HCT116 (cell line): ENCODE measurements around the gene RAB3C. TPM values are rescaled to one million over a fixed set of nuclear protein-coding genes. Genes with fewer than 3 reads are reported as not detected.

Source experiments
- ATAC-seq: fragments of 200-7000 bp; cut with Tn5 transposase; 2 replicates; pipeline ENCODE4 v1.9.1; 2020; ENCODE audit warnings: mild to moderate bottlenecking, moderate library complexity
- BruUV-seq: library from RNA; stranded (reverse); fragments of 400-500 nt; replicated peaks from 2 replicates; lab custom pipeline; 2021; lab: Mats Ljungman, UMichigan
- CTCF ChIA-PET: fragments of 300-600 bp; sonication (Branson Sonifier 250); formaldehyde crosslinking; loops from one replicate; lab custom pipeline; 2021; ENCODE audit warnings: antibody characterized with exemption; lab: Charles Lee
- POLR2A ChIA-PET: fragments of 300-600, 350-600 bp; sonication (Branson Sonifier 250); formaldehyde crosslinking; loops from one replicate; lab custom pipeline; 2021; ENCODE audit warnings: antibody characterized with exemption; lab: Charles Lee
- RAD21 ChIA-PET, 2 experiments: fragments of 300-600 bp; sonication (Branson Sonifier 250); formaldehyde crosslinking; loops; one replicate each; lab custom pipeline; 2023; ENCODE audit warnings: low total read pairs in 2 of 2; ENCODE audit not compliant: uncharacterized antibody in 2 of 2, unreplicated experiment in 2 of 2, low non-redundant PET in 1 of 2; lab: Charles Lee
- DNase-seq: peaks from one replicate; pipeline ENCODE4 v3.0.0-alpha.2; 2010; ENCODE audit warnings: low read depth, low spot score
- H2AFZ ChIP-seq: fragments of 200-600 bp; shearing (Covaris generic), sonication (generic); 2 replicates; pipeline ENCODE4 v1.6.1; 2017; ENCODE audit warnings: low read depth, mixed run types, mixed read lengths, antibody characterized with exemption, low read length; ENCODE audit not compliant: poor library complexity, severe bottlenecking
- H3K27ac ChIP-seq: 2 replicates; pipeline ENCODE4 v1.5.1; 2012; ENCODE audit warnings: low read depth, low read length
- H3K27me3 ChIP-seq: fragments of 200-600 bp; sonication (generic); 2 replicates; pipeline ENCODE4 v1.6.1; 2016; ENCODE audit warnings: mixed run types, low read length, mixed read lengths; ENCODE audit not compliant: insufficient read depth
- H3K36me3 ChIP-seq, 2 experiments: fragments of 200-500 bp in 1 of 2; fragments of 200-600 bp in 1 of 2; sonication (Bioruptor generic) in 1 of 2; sonication (generic) in 1 of 2; 2 replicates each; pipeline versions ENCODE4 v1.5.1 to v1.6.1; 2014 to 2016; ENCODE audit warnings: low read length in 2 of 2, inconsistent platforms in 1 of 2, mixed read lengths in 1 of 2, mixed run types in 1 of 2; ENCODE audit not compliant: insufficient read depth in 2 of 2, control insufficient read depth in 1 of 2
- H3K4me1 ChIP-seq, 2 experiments: fragments of 200-600 bp in 1 of 2; sonication (generic) in 1 of 2; 2 replicates each; pipeline versions ENCODE4 v1.5.1 to v1.6.1; 2012 to 2017; ENCODE audit warnings: low read length in 2 of 2, inconsistent platforms in 1 of 2, mild to moderate bottlenecking in 1 of 2, mixed read lengths in 1 of 2, mixed run types in 1 of 2, moderate library complexity in 1 of 2; ENCODE audit not compliant: insufficient read depth in 2 of 2, control insufficient read depth in 1 of 2
- H3K4me2 ChIP-seq: fragments of 200-600 bp; sonication (generic); 2 replicates; pipeline ENCODE4 v1.6.1; 2017; ENCODE audit warnings: mixed run types, low read length, mixed read lengths
- H3K4me3 ChIP-seq, 2 experiments: fragments of 200-600 bp in 1 of 2; sonication (generic) in 1 of 2; replicated peaks in 1 of 2; 2 replicates each; pipeline ENCODE4 v1.5.1; 2011 to 2016; ENCODE audit warnings: low read length in 2 of 2, control low read depth in 1 of 2, low read depth in 1 of 2, mild to moderate bottlenecking in 1 of 2, mixed read lengths in 1 of 2, mixed run types in 1 of 2
- H3K79me2 ChIP-seq: fragments of 200-600 bp; sonication (generic); 2 replicates; pipeline ENCODE4 v1.6.1; 2017; ENCODE audit warnings: mild to moderate bottlenecking, mixed run types, low read length, moderate library complexity, mixed read lengths; ENCODE audit not compliant: insufficient read depth
- H3K9ac ChIP-seq: fragments of 200-600 bp; sonication (generic); 2 replicates; pipeline ENCODE4 v1.6.1; 2016; ENCODE audit warnings: low read length, mixed read lengths
- H3K9me2 ChIP-seq: fragments of 200-600 bp; sonication (generic), shearing (Covaris generic); 2 replicates; pipeline ENCODE4 v1.6.1; 2017; ENCODE audit warnings: mixed run types, mild to moderate bottlenecking, moderate library complexity; ENCODE audit not compliant: insufficient read depth
- H3K9me3 ChIP-seq, 2 experiments: fragments of 200-500 bp in 1 of 2; fragments of 200-600 bp in 1 of 2; sonication (Bioruptor generic) in 1 of 2; sonication (generic) in 1 of 2; 2 replicates each; pipeline ENCODE4 v1.6.1; 2014 to 2017; ENCODE audit warnings: low read length in 2 of 2, mixed read lengths in 2 of 2, inconsistent platforms in 1 of 2, low read depth in 1 of 2, mild to moderate bottlenecking in 1 of 2, mixed run types in 1 of 2, moderate library complexity in 1 of 2; ENCODE audit not compliant: control insufficient read depth in 1 of 2, insufficient read depth in 1 of 2
- H4K20me1 ChIP-seq: fragments of 200-600 bp; sonication (generic), shearing (Covaris generic); 2 replicates; pipeline ENCODE4 v1.6.1; 2017; ENCODE audit warnings: mixed run types, mild to moderate bottlenecking, moderate library complexity; ENCODE audit not compliant: insufficient read depth
- ATF3 ChIP-seq: IDR thresholded peaks from 2 replicates; pipeline ENCODE4 v1.6.1; 2012
- CBX3 ChIP-seq: IDR thresholded peaks from 2 replicates; pipeline ENCODE4 v1.6.1; 2012; ENCODE audit warnings: low read depth
- CTCF ChIP-seq, 3 experiments: fragments of 200-600 bp in 1 of 3; sonication (generic) in 1 of 3; IDR thresholded peaks in 2 of 3; conservative IDR thresholded peaks in 1 of 3; 2 replicates each; pipeline ENCODE4 v1.5.1; 2012 to 2017; ENCODE audit warnings: low read depth in 2 of 3, low read length in 2 of 3, antibody characterized with exemption in 1 of 3, borderline replicate concordance in 1 of 3, control low read depth in 1 of 3, mild to moderate bottlenecking in 1 of 3, mixed read lengths in 1 of 3, mixed run types in 1 of 3, moderate library complexity in 1 of 3; ENCODE audit not compliant: insufficient read depth in 1 of 3
- FOSL1 ChIP-seq: IDR thresholded peaks from 2 replicates; pipeline ENCODE4 v1.6.1; 2012; ENCODE audit warnings: low read depth
- RAD21 ChIP-seq: IDR thresholded peaks from 2 replicates; pipeline ENCODE4 v1.6.1; 2012; ENCODE audit warnings: low read depth, mild to moderate bottlenecking
- REST ChIP-seq: IDR thresholded peaks from 2 replicates; pipeline ENCODE4 v1.6.1; 2012; ENCODE audit warnings: low read depth
- SIN3A ChIP-seq: IDR thresholded peaks from 2 replicates; pipeline ENCODE4 v1.6.1; 2012; ENCODE audit warnings: low read depth
- SRF ChIP-seq: IDR thresholded peaks from 2 replicates; pipeline ENCODE4 v1.6.1; 2012; ENCODE audit warnings: low read depth
- ZFX ChIP-seq: fragments of 450-650 bp; IDR thresholded peaks from 2 replicates; pipeline ENCODE4 v1.6.1; 2017
- intact Hi-C: fragments of 100-400 bp; cut with micrococcal nuclease; formaldehyde crosslinking; loops from 2 replicates; pipeline ENCODE4 v1.10.0; 2022
- total RNA-seq: library from RNA; stranded (reverse); gene quantifications from one replicate; pipeline ENCODE4 v1.2.1, GENCODE V29; 2021; ENCODE audit not compliant: unreplicated experiment

Gene RAB3C
- total RNA-seq, 1 experiment from 2014 or later = not detected

- Histone ChIP-seq H2AFZ (no peak overlapping the region), H3K4me2 (no peak overlapping the region), H3K9ac (no peak overlapping the region), H3K79me2 (no peaks in the 10 kb centered on the region), H3K9me2 (no peaks in the 10 kb centered on the region), H3K27me3 (peaks cover 33% of the 10 kb centered on the region; the same call in 1 of the 2 replicates), H3K4me1 (no peaks in the 10 kb centered on the region), H3K4me3 (no peak overlapping the region), H3K36me3 (no peaks in the 10 kb centered on the region), H4K20me1 (no peaks in the 10 kb centered on the region)
- BruUV-seq = no TSS peak
- peak; percentile 83 for ATAC-seq
- RAD21 ChIA-PET = interaction anchor here in 1 of 2 experiments (0.5 to 1.0 kb wide), 2 partner anchors 84 to 1351 kb away, joined by 3 to 4 read pairs; no protein-coding TSS in a partner anchor
- TF ChIP-seq RAD21 = peak; percentile 61
- no peak for TF ChIP-seq ATF3
- peak; percentile 23 to 52 (median 51); a peak in 4 of 6 replicates for TF ChIP-seq CTCF (IDR thresholded peaks at IDR 0.05 in 2 of 3, conservative IDR thresholded peaks at IDR 0.05 in 1 of 3; ENCODE audit: borderline replicate concordance in 1 of 3, insufficient read depth in 1 of 3, low read depth in 2 of 3, low read length in 2 of 3)
- TF ChIP-seq, all 23 proteins: peak for 2
- intact Hi-C loops = loop anchor here (1.0 to 5.0 kb wide), 2 partner anchors 352 to 373 kb away; no protein-coding TSS in a partner anchor
- Histone ChIP-seq H3K9me3 (no peaks in the 10 kb centered on the region), H3K27ac (no peak overlapping the region)
- ChIA-PET CTCF (interaction anchor here (0.6 to 5.1 kb wide), 18 partner anchors 8 to 1071 kb away, joined by 3 to 83 read pairs (median 4); no protein-coding TSS in a partner anchor), POLR2A (no interaction called here)
- DNase-seq = peak; percentile 21
These were observed 267.2 kb downstream of the RAB3C start for GRCh38 chr5:58849921-58850667.

- H3K36me3 ChIP-seq = no peaks in the 10 kb centered on the region
- H3K27ac ChIP-seq = no peak overlapping the region
- H3K9me2 ChIP-seq = no peaks in the 10 kb centered on the region
- no peak for DNase-seq
- CTCF ChIA-PET = interaction anchor here (1.1 to 1.4 kb wide), 2 partner anchors 349 to 352 kb away, joined by 3 read pairs; no protein-coding TSS in a partner anchor
- H4K20me1 ChIP-seq = no peaks in the 10 kb centered on the region
- H3K79me2 ChIP-seq = no peaks in the 10 kb centered on the region
- no TSS peak for BruUV-seq
- no peak for ATAC-seq
- no peak overlapping the region for H3K4me2 ChIP-seq
- H3K4me1 ChIP-seq = no peaks in the 10 kb centered on the region
- H3K4me3 ChIP-seq = no peak overlapping the region
- POLR2A ChIA-PET = no interaction called here
- no peak overlapping the region for H3K9ac ChIP-seq
- no peaks in the 10 kb centered on the region for H3K9me3 ChIP-seq
- intact Hi-C loops = loop anchor here (5.0 kb wide), 1 partner anchor 374 kb away; no protein-coding TSS in a partner anchor
- RAD21 ChIA-PET = no interaction called here
- H2AFZ ChIP-seq = no peak overlapping the region
- peaks cover 33% of the 10 kb centered on the region; the same call in 1 of the 2 replicates for H3K27me3 ChIP-seq
- TF ChIP-seq CBX3 (no peak), SRF (no peak), ZFX (no peak), FOSL1 (no peak), SIN3A (no peak), REST (no peak), CTCF (IDR thresholded peaks at IDR 0.05 in 2 of 3, conservative IDR thresholded peaks at IDR 0.05 in 1 of 3; ENCODE audit: borderline replicate concordance in 1 of 3, insufficient read depth in 1 of 3, low read depth in 2 of 3, low read length in 2 of 3) (no peak)
These were observed 268.3 kb downstream of the RAB3C start for GRCh38 chr5:58851153-58851552.
